Stomach (tissue), 4 donors: Measurements from ENCODE around the gene C3AR1.

Experiments used
- CTCF ChIP-seq, 7 experiments: fragments of 450-650 bp in 4 of 7; fragments of 200-600 bp in 3 of 7; sonication (generic) in 3 of 7; IDR thresholded peaks; one replicate each; pipeline ENCODE4 v1.5.1; 2016 to 2019; ENCODE audit warnings: antibody characterized with exemption in 7 of 7, control low read depth in 2 of 7, mild to moderate bottlenecking in 1 of 7
- POLR2A ChIP-seq, 4 donors: fragments of 450-650 bp; IDR thresholded peaks; one replicate each; pipeline ENCODE4 v1.6.1; 2016; ENCODE audit warnings: antibody characterized with exemption in 4 of 4, control low read depth in 2 of 4, mild to moderate bottlenecking in 1 of 4, moderate library complexity in 1 of 4
- POLR2AphosphoS5 ChIP-seq, 3 donors: sonication (generic); formaldehyde crosslinking; IDR thresholded peaks; one replicate each; pipeline ENCODE4 v1.6.1; 2016; ENCODE audit warnings: antibody characterized with exemption in 3 of 3

- TF ChIP-seq CTCF (IDR thresholded peaks at IDR 0.05) = no peak
- no peak for TF ChIP-seq POLR2AphosphoS5 (IDR thresholded peaks at IDR 0.05)
- no peak for TF ChIP-seq POLR2A (IDR thresholded peaks at IDR 0.05)
These were observed 14.0 kb upstream of the C3AR1 start for GRCh38 chr12:8080120-8080519.
